Measurements from ENCODE around the gene DUS2.

Gene DUS2

DNA sequence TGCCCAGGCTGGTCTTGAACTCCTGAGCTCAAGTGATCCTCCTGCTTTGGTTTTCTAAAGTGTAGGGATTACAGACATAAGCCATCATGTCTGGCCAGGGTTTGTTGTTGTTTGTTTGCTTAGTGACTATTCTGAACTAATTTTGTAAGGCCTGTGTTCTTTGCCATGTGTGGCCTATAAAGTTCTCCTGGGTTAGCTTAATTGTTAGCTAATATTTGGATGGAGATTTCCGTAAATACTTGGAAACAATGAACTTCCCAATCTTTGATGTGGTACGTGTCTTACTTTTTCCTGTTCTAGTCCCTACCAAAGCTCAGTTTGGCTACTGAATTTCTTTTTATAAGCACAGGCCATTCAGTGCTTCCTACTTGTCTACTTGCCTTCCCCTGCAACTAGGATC is 24.9 kb downstream of the DUS2 start:
- no peak for DNase-seq

DNA sequence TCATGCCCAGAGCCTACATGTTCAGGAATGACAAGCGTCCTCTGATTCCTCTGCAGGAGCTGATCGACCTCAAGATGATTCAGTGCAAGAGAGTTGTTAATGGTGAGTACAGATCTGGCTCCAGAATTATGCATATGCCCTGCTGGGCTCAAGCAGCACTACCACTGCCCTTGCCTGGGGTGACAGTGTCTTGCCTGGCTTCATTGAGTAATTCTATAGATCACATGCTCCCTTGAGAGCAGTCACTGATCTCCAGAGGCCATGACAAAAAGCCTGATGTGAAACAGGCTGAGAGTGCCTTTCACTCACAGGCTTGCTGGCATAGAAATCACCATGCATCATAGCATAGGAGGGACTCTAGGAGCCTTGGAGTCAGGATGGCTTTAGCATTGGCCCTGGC is 26.4 kb downstream of the DUS2 start:
- no peak for DNase-seq

DNA sequence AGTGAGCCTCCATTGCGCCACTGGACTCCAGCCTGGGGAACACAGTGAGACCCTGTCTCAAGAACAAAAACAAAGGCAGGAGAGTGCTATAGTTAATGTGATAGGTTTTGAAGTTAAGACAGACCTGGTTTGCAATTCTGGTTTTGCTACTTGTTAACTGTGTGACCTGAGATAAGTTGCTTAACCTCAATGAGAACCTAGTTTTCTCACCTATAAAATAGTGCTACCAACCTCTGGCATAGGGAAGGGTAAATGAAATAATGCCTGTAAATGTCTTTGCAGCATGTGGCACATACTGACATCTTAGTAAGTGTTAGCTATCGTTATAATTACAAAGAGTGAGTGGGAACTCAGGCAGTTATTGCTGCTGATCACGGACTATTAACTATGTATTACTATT is 32.3 kb downstream of the DUS2 start:
- DNase-seq = no peak

DNA sequence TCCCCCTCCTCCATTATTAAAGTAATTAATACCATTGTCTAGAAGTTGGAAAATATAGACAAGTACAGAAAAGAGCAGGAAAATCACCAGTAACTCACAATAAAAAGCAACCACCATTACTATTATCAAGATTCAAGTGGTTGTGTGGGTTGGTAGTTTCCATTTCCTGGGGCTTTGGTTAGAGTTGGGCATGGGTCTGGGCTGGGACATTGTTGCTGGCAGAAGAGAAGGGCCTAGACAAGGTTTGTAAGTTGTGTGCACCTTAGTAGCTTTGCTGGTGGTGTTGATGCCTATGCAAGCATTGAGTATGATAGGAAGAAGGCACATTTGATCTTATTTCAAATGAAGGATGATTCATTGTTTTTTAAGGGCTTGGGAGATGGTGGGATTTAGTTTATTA is 36.7 kb downstream of the DUS2 start:
- DNase-seq = no peak

DNA sequence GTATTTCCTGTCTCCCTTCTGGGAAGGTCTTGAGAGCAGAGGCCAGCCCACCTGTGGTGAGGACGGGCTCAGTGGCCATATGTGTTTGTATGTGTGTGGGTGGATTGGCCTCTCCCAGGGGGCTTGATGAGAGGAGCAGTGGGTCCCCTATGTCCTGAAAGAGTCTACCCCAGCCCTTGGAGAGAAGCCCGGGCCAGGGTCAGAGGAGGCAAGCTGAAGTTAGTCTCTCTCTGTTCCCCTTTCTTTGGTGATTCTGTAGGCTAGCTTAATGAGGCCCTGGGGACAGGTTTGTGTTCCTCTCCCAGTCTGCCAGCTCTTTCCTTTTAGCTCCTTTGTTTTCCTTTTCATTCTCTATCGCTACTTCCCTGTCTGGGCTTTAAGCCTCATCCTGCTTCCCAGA is 38.3 kb downstream of the DUS2 start:
- no peak for DNase-seq

DNA sequence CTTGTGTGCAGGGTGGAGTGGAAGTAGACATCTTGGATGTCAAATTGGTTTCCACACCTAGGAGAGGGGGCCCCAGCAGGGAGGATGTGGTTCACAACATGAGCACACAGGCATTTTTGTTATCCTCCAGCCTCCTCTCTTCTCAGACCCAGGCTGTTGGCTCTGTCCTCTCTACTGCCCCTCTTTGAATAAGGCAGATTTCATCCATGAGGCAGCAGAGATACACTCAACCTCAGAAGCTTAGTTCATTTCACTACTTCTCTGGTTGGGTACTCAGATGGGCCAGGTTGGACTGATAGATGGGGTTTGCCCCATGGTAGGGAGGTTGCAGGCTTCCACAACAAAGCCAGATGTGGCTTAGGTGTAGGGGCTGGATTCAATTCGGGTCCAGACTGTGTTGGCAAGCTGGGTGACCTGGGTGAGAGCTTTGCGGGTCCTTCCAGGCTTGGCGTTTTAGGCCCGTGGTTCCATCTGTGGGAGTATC is 39.9 kb downstream of the DUS2 start:
- no peak for DNase-seq

DNA sequence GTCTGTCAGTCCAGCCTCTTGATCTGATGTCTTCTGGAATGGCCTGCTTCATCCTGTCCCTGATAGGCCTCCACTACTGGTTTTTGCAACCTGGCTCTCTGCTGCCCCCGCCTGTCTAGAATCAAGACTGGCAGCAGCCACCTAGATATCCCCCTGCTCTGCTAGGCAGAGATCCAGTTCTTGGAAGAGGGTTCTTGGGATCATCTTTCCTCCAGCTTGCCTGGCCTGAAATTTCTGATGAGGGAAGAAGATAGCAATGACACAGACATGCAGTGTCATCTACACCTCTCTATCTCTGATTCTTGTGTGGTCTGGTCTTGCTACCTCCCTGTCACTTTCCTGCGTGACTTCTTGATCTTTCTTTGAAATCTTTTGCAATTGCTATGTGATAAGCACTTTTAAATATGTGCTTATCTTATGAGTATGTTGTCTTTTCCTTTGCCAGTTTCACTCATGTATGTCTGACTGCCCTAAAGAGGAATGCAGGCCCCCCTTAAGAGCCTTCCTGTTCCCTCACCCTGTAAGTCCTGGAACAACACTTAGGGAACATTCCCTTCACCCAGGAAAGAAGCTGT is 41.8 kb downstream of the DUS2 start:
- DNase-seq = peak; percentile 79

DNA sequence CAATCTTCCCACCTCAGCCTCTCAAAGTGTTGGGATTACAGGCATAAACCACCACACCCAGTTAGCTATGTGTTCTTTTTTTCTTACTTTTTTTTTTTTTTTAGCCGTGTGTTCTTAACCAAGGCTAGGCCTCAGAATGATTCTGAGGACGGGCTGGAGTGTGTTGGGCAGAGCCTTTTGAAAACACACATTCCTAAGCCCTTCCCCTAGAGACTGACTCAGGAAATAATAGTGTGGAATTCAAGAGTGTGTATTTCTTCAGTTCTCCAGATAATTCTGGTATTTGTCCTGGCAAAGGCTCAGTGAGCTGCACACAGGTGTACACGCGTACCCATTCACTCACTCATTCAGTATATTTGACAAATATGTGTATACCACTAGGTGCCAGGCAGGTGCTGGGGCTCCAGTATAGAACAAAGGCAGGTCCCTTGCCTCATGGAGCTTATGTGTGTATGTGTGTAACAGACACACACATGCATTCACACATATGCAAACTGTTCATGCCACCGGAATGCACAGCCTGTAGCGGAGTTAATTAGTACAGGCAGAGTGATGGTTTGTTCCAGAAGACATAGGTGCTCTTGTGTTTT is 42.7 kb downstream of the DUS2 start:
- DNase-seq = peak; percentile 85

DNA sequence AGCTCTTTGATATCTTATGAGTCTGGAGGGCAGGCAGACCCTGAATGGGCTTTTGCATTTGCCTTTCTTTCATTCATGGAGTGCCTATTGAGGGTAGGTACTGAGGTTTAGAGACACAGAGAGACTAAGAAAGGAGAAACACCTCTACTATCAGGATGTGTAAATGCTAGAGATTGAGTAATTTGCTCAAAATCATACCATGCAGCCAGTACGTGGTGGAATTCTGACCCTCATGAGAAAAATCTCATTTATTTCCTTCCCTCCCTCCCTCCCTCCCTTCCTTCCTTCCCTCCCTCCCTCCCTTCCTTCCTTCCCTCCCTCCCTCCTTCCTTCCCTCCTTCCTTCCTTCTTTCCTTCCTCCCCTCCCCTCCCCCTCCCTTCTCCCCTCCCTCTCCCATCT is 43.7 kb downstream of the DUS2 start:
- DNase-seq = no peak

DNA sequence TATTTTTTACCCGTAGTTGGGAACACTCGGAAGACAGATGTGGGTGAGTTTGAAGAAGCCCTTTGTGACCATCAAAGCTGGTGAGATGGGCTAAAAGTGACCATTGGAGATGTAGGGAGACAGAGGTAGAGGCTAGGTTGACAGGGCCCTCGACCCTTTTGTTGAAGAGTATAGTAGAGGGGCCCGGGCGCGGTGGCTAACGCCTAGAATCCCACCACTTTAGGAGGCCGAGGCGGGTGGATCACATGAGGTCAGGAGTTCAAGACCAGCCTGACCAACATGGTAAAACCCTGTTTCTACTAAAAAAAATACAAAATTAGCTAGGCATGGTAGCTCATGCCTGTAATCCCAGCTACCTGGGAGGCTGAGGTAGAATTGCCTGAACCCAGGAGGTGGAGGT is 45.8 kb downstream of the DUS2 start:
- DNase-seq = no peak

DNA sequence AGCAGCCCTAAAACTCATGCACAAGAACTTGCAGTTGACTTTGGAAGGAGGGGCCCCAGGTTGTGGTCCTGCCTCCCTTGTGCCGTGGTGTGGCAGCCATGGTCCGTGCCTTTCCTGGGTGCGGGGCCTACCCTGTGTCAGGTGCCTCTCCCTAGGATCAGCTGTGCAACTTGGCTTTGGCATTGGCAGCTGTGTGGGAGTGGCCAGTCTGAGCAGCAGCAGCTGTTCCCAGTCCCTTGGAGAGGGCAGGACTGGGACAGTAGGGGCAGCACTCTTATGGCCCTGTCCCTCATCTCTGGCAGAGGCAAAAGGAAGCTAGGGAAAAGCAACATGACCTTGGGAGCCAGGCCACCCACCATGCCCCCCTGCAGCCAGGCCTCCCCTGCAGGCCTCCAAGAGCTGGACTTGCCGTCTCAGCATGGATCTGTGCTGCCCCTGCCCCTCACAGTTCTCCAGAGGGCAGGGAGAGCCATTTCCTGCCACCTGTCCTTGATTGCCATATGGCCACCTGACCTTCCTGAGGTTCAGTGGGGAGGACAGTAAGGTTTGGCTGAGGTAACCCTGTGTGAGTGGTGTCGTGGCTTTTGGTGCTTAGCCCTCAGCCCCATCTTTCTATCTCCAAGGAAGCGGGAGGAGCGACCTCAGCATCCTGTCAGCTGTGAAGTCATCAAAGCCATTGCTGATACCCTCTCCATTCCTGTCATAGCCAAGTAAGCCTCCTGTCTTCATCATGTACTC is 46.6 kb downstream of the DUS2 start:
- DNase-seq = no peak

DNA sequence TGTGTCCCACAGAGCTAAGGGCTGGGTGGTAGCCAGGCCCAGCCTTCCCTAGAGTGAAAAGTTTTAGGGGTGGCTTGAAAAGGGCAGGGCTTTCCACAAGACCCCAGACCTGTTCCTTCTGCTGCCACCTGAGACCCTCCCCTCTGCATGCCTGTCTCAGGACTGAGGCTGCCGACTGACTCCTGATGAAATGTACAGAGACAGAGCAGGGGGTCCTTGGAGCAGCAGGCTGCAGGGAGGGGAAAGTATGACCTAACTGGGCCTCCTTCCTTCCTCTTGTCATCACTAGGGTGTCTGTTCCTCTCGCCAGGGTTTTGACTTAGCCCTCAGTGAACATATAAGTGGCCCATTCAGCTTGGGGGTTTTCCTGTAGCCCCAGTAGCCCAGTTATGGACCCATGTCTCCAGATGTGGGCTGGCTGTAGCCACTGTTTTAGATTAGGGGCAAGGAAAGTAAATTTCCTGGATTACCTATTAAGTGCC is 47.2 kb downstream of the DUS2 start:
- no peak for DNase-seq

DNA sequence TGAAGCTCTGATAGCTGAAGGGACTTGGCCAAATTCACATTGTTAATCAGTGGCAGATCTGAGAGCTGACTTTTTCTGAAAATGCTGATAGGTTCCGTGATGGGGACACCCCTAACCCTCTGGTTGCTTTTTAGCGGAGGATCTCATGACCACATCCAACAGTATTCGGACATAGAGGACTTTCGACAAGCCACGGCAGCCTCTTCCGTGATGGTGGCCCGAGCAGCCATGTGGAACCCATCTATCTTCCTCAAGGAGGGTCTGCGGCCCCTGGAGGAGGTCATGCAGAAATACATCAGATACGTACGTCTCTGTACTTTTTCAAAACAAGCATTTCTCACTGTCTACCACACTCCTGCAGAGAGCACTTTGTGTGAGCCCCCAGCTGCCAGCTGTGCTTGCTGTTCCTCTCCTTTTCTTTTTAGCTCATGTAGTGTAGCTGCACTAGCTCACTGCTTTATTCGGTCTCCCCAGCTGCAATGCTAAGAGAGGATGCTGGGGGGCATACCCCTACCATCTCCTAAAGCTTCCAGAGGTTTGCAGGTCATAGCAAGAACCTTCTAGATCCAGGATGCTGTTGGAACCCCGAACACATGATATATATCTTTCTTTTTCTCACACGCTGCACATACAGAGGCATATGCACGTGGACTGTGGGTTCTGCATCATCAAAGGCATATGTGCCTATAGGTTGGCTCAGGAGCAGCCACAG is 47.9 kb downstream of the DUS2 start:
- DNase-seq = no peak

DNA sequence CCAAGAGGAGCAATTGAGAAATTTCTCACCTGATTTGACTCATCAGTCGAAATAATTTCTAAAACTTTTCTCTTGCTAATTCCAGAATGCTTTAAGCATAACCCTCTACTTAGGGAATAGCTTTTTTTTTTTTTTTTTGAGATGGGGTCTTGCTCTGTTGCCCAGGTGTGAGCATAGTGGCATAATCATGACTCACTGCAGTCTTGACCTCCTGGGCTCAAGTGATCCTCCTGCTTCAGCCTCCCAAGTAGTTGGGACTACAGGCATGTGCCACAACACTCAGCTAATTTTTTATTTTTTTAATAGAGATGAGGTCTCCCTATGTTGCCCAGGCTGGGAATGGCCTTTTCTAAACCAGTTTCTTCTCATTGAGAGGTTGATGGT is 48.4 kb downstream of the DUS2 start:
- no peak for DNase-seq

DNA sequence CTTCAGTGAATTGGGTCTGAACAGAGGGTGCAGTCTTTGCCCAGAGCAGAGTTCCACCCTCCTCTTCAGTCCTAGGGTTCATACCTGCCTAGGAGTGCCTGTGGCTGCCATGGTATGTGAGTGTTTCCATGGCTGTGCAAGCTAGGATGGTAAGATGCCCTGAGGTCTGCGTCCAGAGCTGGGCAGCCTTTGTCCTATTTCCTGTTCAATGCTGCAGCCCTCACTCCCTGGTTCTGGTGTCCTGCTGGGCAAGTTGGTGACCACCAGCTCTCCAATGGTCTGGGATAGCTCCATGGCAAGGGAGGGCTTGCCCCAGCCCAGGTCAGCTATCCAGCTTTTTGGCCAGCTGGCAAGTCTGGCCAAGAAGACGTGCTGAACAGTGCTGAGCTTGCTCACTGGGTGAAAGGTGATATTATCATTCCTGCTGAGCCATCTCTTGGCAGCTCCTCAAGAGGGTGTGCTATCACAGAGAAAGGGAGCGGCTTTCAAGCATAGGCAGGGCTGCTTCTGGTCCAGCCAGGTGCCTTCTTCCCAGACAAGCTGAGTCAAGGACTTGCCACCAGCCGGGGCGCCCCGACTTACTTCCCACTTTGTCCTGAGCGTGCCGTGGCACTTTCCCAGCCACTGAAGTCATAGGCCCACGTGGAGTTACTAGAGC is 49.1 kb downstream of the DUS2 start:
- peak; percentile 41 for DNase-seq

DNA sequence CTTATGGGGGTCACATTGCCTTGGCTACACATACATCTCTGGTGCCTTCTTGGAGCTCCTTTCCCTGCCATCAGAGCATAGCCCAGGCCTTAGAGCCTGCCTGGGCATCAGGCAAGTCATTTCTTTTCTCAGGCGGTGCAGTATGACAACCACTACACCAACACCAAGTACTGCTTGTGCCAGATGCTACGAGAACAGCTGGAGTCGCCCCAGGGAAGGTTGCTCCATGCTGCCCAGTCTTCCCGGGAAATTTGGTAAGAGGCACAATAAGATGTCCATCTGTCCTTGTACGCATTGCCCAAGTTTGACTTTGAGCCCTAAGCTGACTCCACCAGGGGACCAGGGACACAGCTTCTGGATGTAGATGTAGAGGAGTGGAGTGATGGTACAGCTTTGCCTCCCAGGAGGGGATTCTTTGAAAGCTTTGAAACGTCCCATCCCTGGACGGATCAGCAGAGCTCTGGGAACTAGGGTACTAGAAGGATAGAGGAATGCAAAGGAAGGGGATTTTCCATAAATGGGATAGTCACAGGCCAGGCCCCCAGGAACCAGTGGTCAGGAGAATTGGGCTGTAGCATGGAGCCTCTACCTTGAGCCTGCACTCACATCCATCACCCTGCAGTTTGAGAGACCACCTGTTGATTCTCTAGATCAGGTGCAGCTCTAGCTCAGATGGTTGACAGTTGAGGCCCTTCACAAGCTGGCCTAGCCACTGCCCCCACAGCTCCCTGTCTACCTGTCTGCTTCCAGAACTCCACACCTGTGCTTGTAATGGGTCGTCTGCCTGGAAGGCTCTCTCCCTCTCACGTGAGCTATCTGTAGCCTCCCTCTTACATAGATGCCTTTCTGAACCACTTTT is 51.0 kb downstream of the DUS2 start:
- DNase-seq = no peak

DNA sequence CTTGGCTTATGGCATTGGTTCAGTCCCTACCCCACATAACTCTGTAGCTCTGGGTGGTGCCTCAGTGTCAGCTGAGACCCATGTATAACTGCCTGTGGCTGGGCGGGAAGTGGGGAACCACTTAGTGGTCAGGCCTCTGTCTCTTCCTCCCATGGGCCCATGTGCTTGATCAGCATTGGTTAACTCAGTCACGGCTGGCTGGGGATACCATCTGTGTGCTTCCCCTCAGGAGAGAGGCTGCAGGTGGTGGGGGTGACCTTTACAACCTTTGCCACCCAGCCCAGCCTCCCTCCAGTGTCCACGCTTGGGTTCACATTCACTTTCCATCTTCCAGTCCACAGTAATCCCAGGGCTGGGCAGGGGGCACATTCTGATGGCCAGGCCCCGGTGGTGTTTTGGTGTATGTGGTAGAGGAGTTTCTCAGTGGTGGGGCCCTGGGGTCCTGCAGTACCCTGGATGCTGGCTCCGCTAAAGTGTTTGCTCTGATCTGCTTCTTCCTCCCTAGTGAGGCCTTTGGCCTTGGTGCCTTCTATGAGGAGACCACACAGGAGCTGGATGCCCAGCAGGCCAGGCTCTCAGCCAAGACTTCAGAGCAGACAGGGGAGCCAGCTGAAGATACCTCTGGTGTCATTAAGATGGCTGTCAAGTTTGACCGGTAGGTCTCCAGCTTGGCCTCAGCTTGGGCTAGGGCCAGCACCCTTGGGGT is 51.9 kb downstream of the DUS2 start:
- DNase-seq = no peak

DNA sequence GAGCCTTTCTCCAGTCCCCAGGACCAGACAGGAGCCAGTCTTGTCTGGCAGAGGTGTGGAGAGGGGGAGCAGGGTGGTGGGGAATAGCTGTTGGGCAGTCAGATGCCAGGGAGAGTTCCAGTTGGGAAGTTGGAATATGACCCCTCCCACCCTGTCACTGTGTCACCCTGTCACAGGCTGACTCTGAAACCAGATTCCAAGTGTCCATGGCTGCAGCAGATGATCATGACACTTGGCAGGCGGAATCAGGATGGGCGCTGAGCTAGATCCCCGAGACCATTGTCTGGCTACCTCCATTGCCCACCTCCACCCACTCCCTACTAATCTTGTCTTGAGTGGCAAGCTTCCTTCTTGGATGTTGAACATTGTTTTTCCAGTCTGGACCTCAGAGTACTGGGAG is 52.9 kb downstream of the DUS2 start:
- no peak for DNase-seq

DNA sequence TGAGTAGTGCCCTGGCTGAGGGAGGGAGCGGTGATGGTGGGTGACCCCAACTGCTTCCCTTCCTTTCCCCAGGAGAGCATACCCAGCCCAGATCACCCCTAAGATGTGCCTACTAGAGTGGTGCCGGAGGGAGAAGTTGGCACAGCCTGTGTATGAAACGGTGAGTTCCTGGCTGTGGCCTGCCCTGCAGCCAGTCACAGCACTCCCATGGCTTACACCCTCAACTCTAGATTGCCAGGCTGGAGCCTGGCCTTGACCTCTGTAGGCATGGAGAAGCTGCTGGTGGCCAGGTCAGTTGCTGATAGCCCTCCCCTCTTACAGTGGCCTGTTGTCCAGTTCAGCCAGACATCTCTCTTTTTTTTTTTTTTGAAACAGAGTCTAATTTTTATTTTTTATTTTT is 53.5 kb downstream of the DUS2 start:
- DNase-seq = no peak

DNA sequence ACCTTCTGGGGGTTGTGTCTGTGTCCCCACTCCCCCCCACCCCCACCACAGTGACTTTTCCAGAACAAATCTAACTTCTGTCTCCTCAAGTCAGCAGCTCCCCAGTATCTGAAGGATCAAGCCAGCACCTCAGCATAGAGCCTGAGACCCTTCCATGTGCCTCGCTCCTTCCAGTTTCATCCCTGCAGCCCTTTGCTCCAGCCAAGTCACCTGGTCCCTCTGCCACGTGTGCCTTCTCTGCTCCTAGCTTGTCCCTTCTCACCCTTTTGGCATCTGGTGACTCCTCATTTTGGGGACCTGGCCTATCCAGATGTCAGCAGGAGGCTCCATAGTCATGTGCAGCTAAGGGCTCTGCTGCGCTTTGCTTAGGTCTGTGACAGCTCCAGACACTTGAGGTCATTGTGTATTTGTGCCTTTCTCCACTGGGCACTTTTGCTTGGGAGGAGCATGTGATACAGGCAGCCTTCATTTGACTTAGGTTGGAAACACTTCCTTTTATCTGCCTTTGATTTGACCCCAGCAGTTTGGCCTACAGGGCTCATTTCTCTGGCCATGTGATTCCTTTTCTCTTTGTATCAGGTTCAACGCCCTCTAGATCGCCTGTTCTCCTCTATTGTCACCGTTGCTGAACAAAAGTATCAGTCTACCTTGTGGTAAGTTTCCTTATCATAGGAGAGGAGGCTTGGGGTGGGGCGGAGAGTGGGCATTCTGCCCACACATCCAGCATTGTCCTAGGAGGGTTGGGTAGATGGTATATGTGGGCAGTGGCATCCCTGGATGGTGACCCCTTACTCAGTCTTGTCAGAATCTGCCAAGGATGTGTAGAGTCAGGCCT is 55.0 kb downstream of the DUS2 start:
- DNase-seq = no peak

Measured in fibroblast of upper back skin (primary cell).